HL-60/S4 (cell line): ENCODE data around the gene TMEM54.
"Not testable (repeated sequence)": the region's sequence is repeated elsewhere in the genome, so short reads cannot be mapped to it uniquely, and the experiment has no call there.

Experiments
- in situ Hi-C: fragments of 300-500 bp; cut with MboI; formaldehyde crosslinking; loops from 2 replicates; pipeline ENCODE4 v1.14.3; 2022; ENCODE audit warnings: low sequenced_read_pairs

The TMEM54 gene

GRCh38 chr1:32919811-32920733, 18.9 kb upstream of the TMEM54 start:
- in situ Hi-C loops = no loop called here

GRCh38 chr1:32918179-32918578, 17.0 kb upstream of the TMEM54 start:
- in situ Hi-C loops = no loop called here

GRCh38 chr1:32917521-32917920, 16.3 kb upstream of the TMEM54 start:
- in situ Hi-C loops = no loop called here

- in situ Hi-C loops = no loop called here
Measured at GRCh38 chr1:32915766-32916706, 14.8 kb upstream of the TMEM54 start.

- in situ Hi-C loops = no loop called here
Measured at GRCh38 chr1:32910319-32910718, 9.1 kb upstream of the TMEM54 start.

GRCh38 chr1:32907435-32907834, 6.2 kb upstream of the TMEM54 start:
- in situ Hi-C loops = no loop called here

GRCh38 chr1:32906654-32907053, 5.5 kb upstream of the TMEM54 start:
- in situ Hi-C loops = no loop called here

- in situ Hi-C loops = not testable (repeated sequence)
Measured at GRCh38 chr1:32905588-32905987, 4.4 kb upstream of the TMEM54 start.

GRCh38 chr1:32904797-32905196, 3.6 kb upstream of the TMEM54 start:
- in situ Hi-C loops = no loop called here

GRCh38 chr1:32903991-32904785, 3.0 kb upstream of the TMEM54 start:
- in situ Hi-C loops = no loop called here

GRCh38 chr1:32902535-32902920, 1.3 kb upstream of the TMEM54 start:
- in situ Hi-C loops = no loop called here

GRCh38 chr1:32901823-32902534, 790 bp upstream of the TMEM54 start:
- in situ Hi-C loops = no loop called here

GRCh38 chr1:32900371-32900955, 726 bp downstream of the TMEM54 start:
- in situ Hi-C loops = no loop called here

GRCh38 chr1:32899586-32900296, 1.4 kb downstream of the TMEM54 start:
- in situ Hi-C loops = loop anchor here (25.0 kb wide), 1 partner anchor 713 kb away; no protein-coding TSS in a partner anchor

GRCh38 chr1:32898958-32899357, 2.2 kb downstream of the TMEM54 start:
- in situ Hi-C loops = loop anchor here (25.0 kb wide), 1 partner anchor 713 kb away; no protein-coding TSS in a partner anchor

GRCh38 chr1:32898056-32898455, 3.1 kb downstream of the TMEM54 start:
- in situ Hi-C loops = loop anchor here (25.0 kb wide), 1 partner anchor 714 kb away; no protein-coding TSS in a partner anchor

GRCh38 chr1:32897082-32898049, 3.8 kb downstream of the TMEM54 start:
- in situ Hi-C loops = loop anchor here (25.0 kb wide), 1 partner anchor 715 kb away; no protein-coding TSS in a partner anchor

- in situ Hi-C loops = loop anchor here (25.0 kb wide), 1 partner anchor 716 kb away; no protein-coding TSS in a partner anchor
Measured at GRCh38 chr1:32896451-32896850, 4.7 kb downstream of the TMEM54 start.
